ENCODE data around the gene CKMT1B. TPM values are rescaled to one million over a fixed set of nuclear protein-coding genes. Genes with fewer than 3 reads are reported as not detected.
"Not testable (repeated sequence)": the region's sequence is repeated elsewhere in the genome, so short reads cannot be mapped to it uniquely, and the experiment has no call there.

The CKMT1B gene
- total RNA-seq, result 1 to 10 TPM in 2 of 4 donors, not detected in 2; 6.4 to 7.8 TPM

DNA sequence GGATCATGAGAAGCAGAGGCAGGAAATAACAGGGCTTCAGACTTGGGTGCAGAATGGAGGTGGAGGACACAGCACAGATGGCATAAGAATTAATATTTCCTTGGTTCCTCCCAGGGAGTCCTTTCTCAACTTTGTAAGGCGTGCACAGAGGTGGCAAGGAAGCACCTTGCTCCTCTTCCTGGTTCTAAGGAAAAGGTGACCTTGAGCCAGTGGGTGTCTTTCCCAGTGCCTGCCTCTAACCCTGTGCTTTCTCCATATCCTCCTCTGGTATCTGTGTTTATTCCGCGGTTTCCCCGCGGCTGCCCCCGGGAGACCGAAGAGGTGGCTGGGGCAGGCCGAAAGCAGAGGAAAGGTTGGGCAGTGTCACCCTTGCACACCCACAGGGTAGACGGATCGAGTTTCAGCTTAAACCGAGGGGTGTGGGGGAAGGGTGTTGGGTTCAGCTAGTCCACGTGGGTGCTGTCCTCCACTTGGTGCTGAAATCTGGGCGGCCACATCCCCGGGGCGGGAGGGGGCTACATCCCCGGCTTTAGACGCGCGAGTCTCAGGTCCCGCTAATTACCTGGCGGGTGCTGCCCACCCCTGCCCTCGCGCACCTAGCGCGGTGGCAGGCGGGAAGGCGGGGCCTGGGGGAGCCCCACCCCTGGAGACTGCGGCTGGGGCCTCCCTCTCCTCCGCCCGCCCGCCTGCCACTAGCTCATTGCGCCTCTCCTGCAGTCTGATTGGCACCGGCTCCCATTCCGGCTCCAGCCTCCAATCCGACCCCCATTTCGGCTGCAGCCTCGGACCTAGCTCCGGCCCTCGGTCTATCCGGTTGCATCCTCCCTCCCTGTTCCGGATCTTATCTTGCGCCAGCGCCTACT is at the start of gene CKMT1B:
TSS of gene CKMT1B (plus strand) at position 700 of the 863 bp plus-strand sequence. CDS start 192 bp downstream, outside the sequence.
- H3K27ac ChIP-seq, H3K27me3 ChIP-seq, H3K9me3 ChIP-seq, H3K4me1 ChIP-seq, H3K36me3 ChIP-seq, H3K4me3 ChIP-seq, ATAC-seq: not testable (repeated sequence)
- no CpG with 5 or more reads among the region's 43 CpGs for WGBS, 2 donors (ENCODE audit: low coverage in 1 of 2)

DNA sequence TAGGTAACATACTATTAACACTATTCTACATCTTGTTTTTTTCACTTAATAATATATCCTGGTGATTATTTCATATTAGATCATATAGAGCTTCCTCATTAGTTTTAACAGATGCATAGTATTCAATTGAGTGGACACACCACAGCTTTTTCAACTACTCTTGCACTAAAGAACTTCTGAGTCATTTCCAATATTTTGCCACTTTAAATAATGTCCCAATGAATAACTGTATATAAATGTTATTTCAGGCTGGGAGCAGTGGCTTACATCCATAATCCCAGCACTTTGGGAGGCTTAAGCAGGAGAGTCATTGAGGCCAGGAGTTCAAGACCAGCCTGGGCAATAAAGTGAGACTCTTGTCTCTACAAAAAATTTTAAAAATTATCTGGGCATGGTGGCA is 49.6 kb upstream of the CKMT1B start:
- TF ChIP-seq, protein P1, sequence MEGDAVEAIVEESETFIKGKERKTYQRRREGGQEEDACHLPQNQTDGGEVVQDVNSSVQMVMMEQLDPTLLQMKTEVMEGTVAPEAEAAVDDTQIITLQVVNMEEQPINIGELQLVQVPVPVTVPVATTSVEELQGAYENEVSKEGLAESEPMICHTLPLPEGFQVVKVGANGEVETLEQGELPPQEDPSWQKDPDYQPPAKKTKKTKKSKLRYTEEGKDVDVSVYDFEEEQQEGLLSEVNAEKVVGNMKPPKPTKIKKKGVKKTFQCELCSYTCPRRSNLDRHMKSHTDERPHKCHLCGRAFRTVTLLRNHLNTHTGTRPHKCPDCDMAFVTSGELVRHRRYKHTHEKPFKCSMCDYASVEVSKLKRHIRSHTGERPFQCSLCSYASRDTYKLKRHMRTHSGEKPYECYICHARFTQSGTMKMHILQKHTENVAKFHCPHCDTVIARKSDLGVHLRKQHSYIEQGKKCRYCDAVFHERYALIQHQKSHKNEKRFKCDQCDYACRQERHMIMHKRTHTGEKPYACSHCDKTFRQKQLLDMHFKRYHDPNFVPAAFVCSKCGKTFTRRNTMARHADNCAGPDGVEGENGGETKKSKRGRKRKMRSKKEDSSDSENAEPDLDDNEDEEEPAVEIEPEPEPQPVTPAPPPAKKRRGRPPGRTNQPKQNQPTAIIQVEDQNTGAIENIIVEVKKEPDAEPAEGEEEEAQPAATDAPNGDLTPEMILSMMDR (IDR thresholded peaks at IDR 0.05), result no peak
- TF ChIP-seq EP300 (IDR thresholded peaks at IDR 0.05) (no peak), POLR2A (IDR thresholded peaks at IDR 0.05) (no peak), POLR2AphosphoS5 (IDR thresholded peaks at IDR 0.05) (no peak)
- no peak overlapping the region for H3K4me3 ChIP-seq
- no peak overlapping the region for H3K27ac ChIP-seq
- H3K36me3 ChIP-seq, result peaks cover 0 to 26% of the 10 kb centered on the region in 2 donors
- no peak for ATAC-seq
- H3K9me3 ChIP-seq, result no peaks in the 10 kb centered on the region
- no peaks in the 10 kb centered on the region for H3K4me1 ChIP-seq
- H3K27me3 ChIP-seq, result no peaks in the 10 kb centered on the region

DNA sequence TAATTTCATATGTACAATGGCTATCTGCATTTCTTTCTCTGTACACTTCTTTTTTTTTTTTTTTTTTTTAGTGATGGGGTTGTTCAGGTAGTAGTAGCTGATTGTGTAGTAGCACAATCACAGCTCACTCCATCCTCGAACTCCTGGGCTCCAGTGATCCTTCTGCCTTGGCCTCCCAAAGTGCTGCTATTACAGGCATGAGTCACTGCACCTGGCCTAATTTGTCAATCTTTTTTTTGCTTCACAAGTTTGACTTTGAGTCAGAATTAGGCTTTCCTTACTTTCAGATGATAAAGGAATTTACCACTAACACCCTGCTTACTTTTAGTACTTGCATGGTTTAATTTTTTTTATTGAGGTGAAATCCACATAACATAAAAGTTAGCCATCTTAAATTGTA is 48.4 kb upstream of the CKMT1B start:
- Histone ChIP-seq H3K4me3 (no peak overlapping the region), H3K4me1 (no peaks in the 10 kb centered on the region), H3K27ac (no peak overlapping the region), H3K27me3 (no peaks in the 10 kb centered on the region), H3K36me3 (peaks cover 0 to 27% of the 10 kb centered on the region in 2 donors), H3K9me3 (no peaks in the 10 kb centered on the region)
- TF ChIP-seq POLR2AphosphoS5 (IDR thresholded peaks at IDR 0.05), result no peak
- no peak for TF ChIP-seq EP300 (IDR thresholded peaks at IDR 0.05)
- TF ChIP-seq, protein P1 (IDR thresholded peaks at IDR 0.05), result no peak
- no peak for TF ChIP-seq POLR2A (IDR thresholded peaks at IDR 0.05)
- WGBS, 2 donors (ENCODE audit: low coverage in 1 of 2), result 57 to 86% methylated on average over 1 of the region's 1 CpG
- no peak for ATAC-seq

DNA sequence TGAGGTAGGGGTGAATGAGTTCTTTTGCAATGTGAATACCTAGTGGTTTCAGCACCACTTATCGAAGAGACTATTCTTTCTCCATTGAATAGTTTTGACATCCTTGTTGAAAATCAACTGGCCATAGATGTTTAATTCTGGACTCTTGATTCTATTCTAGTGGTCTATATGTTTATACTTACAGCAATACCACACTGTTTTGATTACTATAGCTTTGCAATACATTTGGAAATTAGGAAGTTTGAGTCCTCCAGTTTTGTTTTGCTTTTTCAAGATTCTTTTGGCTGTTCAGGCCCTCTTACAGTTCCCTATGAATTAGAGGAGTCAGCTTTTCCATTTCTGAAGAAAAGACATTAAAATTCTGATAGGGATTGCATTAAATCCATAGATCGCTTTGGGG is 46.3 kb upstream of the CKMT1B start:
- H3K9me3 ChIP-seq, result no peaks in the 10 kb centered on the region
- H3K27me3 ChIP-seq, result no peaks in the 10 kb centered on the region
- TF ChIP-seq POLR2AphosphoS5 (IDR thresholded peaks at IDR 0.05) (no peak), POLR2A (IDR thresholded peaks at IDR 0.05) (no peak), EP300 (IDR thresholded peaks at IDR 0.05) (no peak)
- TF ChIP-seq, protein P1 (IDR thresholded peaks at IDR 0.05), result no peak
- ATAC-seq, result no peak
- 85 to 100% methylated on average over 2 of the region's 2 CpGs for WGBS, 2 donors (ENCODE audit: low coverage in 1 of 2)
- peaks cover 0 to 30% of the 10 kb centered on the region in 2 donors for H3K36me3 ChIP-seq
- no peak overlapping the region for H3K27ac ChIP-seq
- no peak overlapping the region for H3K4me3 ChIP-seq
- no peaks in the 10 kb centered on the region for H3K4me1 ChIP-seq

DNA sequence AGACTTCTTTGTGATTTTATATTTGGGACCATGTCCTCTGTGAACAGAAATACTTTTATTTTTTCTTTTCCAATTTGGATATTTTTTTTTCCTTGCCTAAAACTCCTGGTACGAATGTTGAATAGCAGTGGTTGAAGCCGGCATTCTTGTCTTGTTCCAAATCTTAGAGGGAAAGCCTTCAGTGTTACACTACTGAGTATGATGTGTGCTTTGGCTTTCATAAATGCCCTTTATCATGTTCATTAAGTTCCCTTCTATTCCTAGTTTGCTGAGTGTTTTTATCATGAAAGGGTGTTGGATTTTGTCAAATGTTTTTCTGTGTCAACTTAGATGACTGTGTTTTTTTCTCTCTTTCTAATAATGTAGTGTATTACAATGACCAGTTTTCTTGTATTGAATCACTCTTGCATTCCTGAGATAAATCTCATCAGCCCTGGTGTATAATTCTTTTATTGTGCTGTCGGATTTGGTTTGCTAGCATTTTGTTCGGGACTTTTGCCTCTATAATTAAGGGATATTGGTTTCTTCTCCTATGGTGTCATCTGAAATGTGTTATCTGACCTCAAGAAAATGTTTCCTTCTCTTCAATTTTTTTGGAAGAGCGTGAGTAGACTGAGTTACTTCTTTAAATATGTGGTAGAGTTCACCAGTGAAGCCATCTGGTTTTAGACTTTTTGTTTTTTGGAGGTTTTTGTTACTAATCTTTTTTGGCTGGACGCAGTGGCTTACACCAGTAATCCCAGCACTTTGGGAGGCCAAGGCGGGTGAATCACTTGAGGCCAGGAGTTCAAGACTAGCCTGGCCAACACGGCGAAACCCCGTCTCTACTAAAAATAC is 43.1 kb upstream of the CKMT1B start:
- no peaks in the 10 kb centered on the region for H3K27me3 ChIP-seq
- peak; percentile 58 for ATAC-seq
- no peaks in the 10 kb centered on the region for H3K4me1 ChIP-seq
- peaks cover 0 to 45% of the 10 kb centered on the region in 2 donors for H3K36me3 ChIP-seq
- no peak for TF ChIP-seq POLR2AphosphoS5 (IDR thresholded peaks at IDR 0.05)
- no peak for TF ChIP-seq EP300 (IDR thresholded peaks at IDR 0.05)
- TF ChIP-seq POLR2A (IDR thresholded peaks at IDR 0.05), result no peak
- TF ChIP-seq, protein P1 (IDR thresholded peaks at IDR 0.05), result no peak
- H3K27ac ChIP-seq, result no peak overlapping the region
- no peaks in the 10 kb centered on the region for H3K9me3 ChIP-seq
- H3K4me3 ChIP-seq, result no peak overlapping the region
- WGBS, 2 donors (ENCODE audit: low coverage in 1 of 2), result 33 to 73% methylated on average over 5 of the region's 10 CpGs
